OCI-LY3 (cell line): ENCODE data around the gene BRD8.

Source experiments
- H2AFZ ChIP-seq: fragments of 200-600, 300-600 bp; shearing (Covaris generic); 2 replicates; pipeline ENCODE4 v1.6.0; 2014; ENCODE audit warnings: antibody characterized with exemption, low read depth, low read length
- H3K27ac ChIP-seq: fragments of 200-600, 300-600 bp; sonication (generic); 2 replicates; pipeline ENCODE4 v1.5.1; 2014; ENCODE audit warnings: mild to moderate bottlenecking, low read length, moderate library complexity, mixed read lengths
- H3K27me3 ChIP-seq: fragments of 200-600, 300-600 bp; sonication (generic); 2 replicates; pipeline ENCODE4 v1.6.1; 2014; ENCODE audit warnings: low read depth, low read length, mixed read lengths
- H3K36me3 ChIP-seq: fragments of 200-600, 300-600 bp; sonication (generic); replicated peaks from 2 replicates; pipeline ENCODE3; 2014; ENCODE audit warnings: low read depth, low read length, mixed read lengths
- H3K4me1 ChIP-seq: fragments of 300-600, 200-600 bp; sonication (generic); 2 replicates; pipeline ENCODE4 v1.6.1; 2014; ENCODE audit warnings: low read length, mixed read lengths
- H3K4me2 ChIP-seq: fragments of 200-600, 300-600 bp; sonication (generic); 2 replicates; pipeline ENCODE4 v1.6.1; 2014; ENCODE audit warnings: low read length, mixed read lengths
- H3K4me3 ChIP-seq: fragments of 300-600, 200-600 bp; sonication (generic); 2 replicates; pipeline ENCODE4 v1.5.1; 2014; ENCODE audit warnings: antibody characterized with exemption, mild to moderate bottlenecking, low read length, moderate library complexity
- H3K79me2 ChIP-seq: fragments of 300-600, 200-600 bp; shearing (Covaris generic); 2 replicates; pipeline ENCODE4 v1.6.1; 2014; ENCODE audit warnings: mild to moderate bottlenecking, low read length, mixed read lengths
- H3K9ac ChIP-seq: fragments of 300-600, 200-600 bp; shearing (Covaris generic); 2 replicates; pipeline ENCODE4 v1.6.0; 2014; ENCODE audit warnings: mild to moderate bottlenecking, low read length, moderate library complexity
- H3K9me3 ChIP-seq: fragments of 200-600, 300-600 bp; shearing (Covaris generic); 2 replicates; pipeline ENCODE4 v1.6.1; 2014; ENCODE audit warnings: low read length, mixed read lengths; ENCODE audit not compliant: insufficient read depth
- H4K20me1 ChIP-seq: fragments of 200-600, 300-600 bp; sonication (generic); 2 replicates; pipeline ENCODE4 v1.6.1; 2016; ENCODE audit warnings: low read length, mixed read lengths; ENCODE audit not compliant: insufficient read depth
- EZH2phosphoT487 ChIP-seq: fragments of 200-600 bp; shearing (Covaris generic); IDR thresholded peaks from 2 replicates; pipeline ENCODE4 v1.6.1; 2018; ENCODE audit warnings: antibody characterized with exemption, mixed run types, low read depth
- TF ChIP-seq, protein P1 (sequence below): fragments of 200-600, 300-600 bp; sonication (generic); IDR thresholded peaks from 2 replicates; pipeline ENCODE4 v1.5.1; 2014; ENCODE audit warnings: antibody characterized with exemption, low read length, low read depth

Gene BRD8

DNA sequence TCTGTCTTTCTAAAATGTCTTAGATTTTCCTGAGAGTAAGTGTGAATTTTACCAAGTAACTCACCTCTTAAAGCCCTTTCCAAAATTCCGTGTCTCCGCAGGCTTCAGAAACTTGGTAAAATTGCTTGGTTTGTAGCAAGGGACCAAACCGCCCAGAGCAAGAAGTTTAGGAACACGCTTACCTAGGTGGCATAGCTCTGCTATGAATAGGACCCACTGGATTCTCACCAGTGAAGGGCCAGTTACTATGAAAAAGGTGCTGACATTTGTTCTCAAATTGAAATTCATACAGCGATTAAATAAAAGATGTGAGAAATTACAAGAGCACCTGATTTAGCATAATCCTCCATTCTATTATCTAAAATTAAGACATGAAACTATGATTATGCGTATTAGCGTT, 45.9 kb downstream of the BRD8 start:
- Histone ChIP-seq H3K4me1 (peaks cover 5% of the 10 kb centered on the region), H3K9me3 (no peaks in the 10 kb centered on the region), H3K27ac (no peak overlapping the region), H3K36me3 (no peaks in the 10 kb centered on the region), H3K4me2 (peak overlapping the region; percentile 87), H3K4me3 (peak overlapping the region; percentile 76), H3K79me2 (no peaks in the 10 kb centered on the region), H2AFZ (peak overlapping the region; percentile 69; the same call in 1 of the 2 replicates), H3K9ac (peak overlapping the region; percentile 51), H4K20me1 (no peaks in the 10 kb centered on the region), H3K27me3 (no peaks in the 10 kb centered on the region)
- no peak for TF ChIP-seq EZH2phosphoT487

- TF ChIP-seq, protein P1, sequence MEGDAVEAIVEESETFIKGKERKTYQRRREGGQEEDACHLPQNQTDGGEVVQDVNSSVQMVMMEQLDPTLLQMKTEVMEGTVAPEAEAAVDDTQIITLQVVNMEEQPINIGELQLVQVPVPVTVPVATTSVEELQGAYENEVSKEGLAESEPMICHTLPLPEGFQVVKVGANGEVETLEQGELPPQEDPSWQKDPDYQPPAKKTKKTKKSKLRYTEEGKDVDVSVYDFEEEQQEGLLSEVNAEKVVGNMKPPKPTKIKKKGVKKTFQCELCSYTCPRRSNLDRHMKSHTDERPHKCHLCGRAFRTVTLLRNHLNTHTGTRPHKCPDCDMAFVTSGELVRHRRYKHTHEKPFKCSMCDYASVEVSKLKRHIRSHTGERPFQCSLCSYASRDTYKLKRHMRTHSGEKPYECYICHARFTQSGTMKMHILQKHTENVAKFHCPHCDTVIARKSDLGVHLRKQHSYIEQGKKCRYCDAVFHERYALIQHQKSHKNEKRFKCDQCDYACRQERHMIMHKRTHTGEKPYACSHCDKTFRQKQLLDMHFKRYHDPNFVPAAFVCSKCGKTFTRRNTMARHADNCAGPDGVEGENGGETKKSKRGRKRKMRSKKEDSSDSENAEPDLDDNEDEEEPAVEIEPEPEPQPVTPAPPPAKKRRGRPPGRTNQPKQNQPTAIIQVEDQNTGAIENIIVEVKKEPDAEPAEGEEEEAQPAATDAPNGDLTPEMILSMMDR = no peak
- TF ChIP-seq EZH2phosphoT487 = no peak
- no peak overlapping the region for H3K4me2 ChIP-seq
- no peaks in the 10 kb centered on the region for H3K27me3 ChIP-seq
- peaks cover 5% of the 10 kb centered on the region for H3K4me1 ChIP-seq
- no peaks in the 10 kb centered on the region for H3K36me3 ChIP-seq
- H4K20me1 ChIP-seq = no peaks in the 10 kb centered on the region
- no peak overlapping the region for H2AFZ ChIP-seq
- H3K9ac ChIP-seq = no peak overlapping the region
- H3K79me2 ChIP-seq = no peaks in the 10 kb centered on the region
- no peak overlapping the region for H3K4me3 ChIP-seq
- no peak overlapping the region for H3K27ac ChIP-seq
- H3K9me3 ChIP-seq = no peaks in the 10 kb centered on the region
Measured at GRCh38 chr5:138129347-138129746, 49.1 kb downstream of the BRD8 start.

GRCh38 chr5:138128334-138128733, 50.1 kb downstream of the BRD8 start:
- Histone ChIP-seq H2AFZ (no peak overlapping the region), H3K4me3 (no peak overlapping the region), H4K20me1 (no peaks in the 10 kb centered on the region), H3K9ac (no peak overlapping the region), H3K9me3 (no peaks in the 10 kb centered on the region), H3K79me2 (no peaks in the 10 kb centered on the region), H3K4me1 (peaks cover 5% of the 10 kb centered on the region), H3K36me3 (no peaks in the 10 kb centered on the region), H3K27ac (no peak overlapping the region), H3K27me3 (no peaks in the 10 kb centered on the region), H3K4me2 (no peak overlapping the region)
- TF ChIP-seq EZH2phosphoT487 = no peak
- TF ChIP-seq, protein P1 = no peak

- H3K36me3 ChIP-seq = no peaks in the 10 kb centered on the region
- no peaks in the 10 kb centered on the region for H3K4me1 ChIP-seq
- H3K79me2 ChIP-seq = no peaks in the 10 kb centered on the region
- H3K9me3 ChIP-seq = no peaks in the 10 kb centered on the region
- peaks cover 17% of the 10 kb centered on the region for H3K27me3 ChIP-seq
- H3K4me3 ChIP-seq = no peak overlapping the region
- no peak overlapping the region for H3K9ac ChIP-seq
- no peak overlapping the region for H3K27ac ChIP-seq
- TF ChIP-seq, protein P1 = no peak
- no peak for TF ChIP-seq EZH2phosphoT487
- H3K4me2 ChIP-seq = no peak overlapping the region
- no peak overlapping the region for H2AFZ ChIP-seq
- H4K20me1 ChIP-seq = no peaks in the 10 kb centered on the region
Measured at GRCh38 chr5:138115254-138115653, 63.2 kb downstream of the BRD8 start.

GRCh38 chr5:138111937-138112336, 66.5 kb downstream of the BRD8 start:
- H2AFZ ChIP-seq = no peak overlapping the region
- no peak for TF ChIP-seq EZH2phosphoT487
- TF ChIP-seq, protein P1 = no peak
- H4K20me1 ChIP-seq = no peaks in the 10 kb centered on the region
- no peaks in the 10 kb centered on the region for H3K9me3 ChIP-seq
- peaks cover 20% of the 10 kb centered on the region for H3K27me3 ChIP-seq
- no peak overlapping the region for H3K4me3 ChIP-seq
- no peaks in the 10 kb centered on the region for H3K36me3 ChIP-seq
- no peak overlapping the region for H3K9ac ChIP-seq
- no peak overlapping the region for H3K27ac ChIP-seq
- H3K4me1 ChIP-seq = no peaks in the 10 kb centered on the region
- H3K79me2 ChIP-seq = no peaks in the 10 kb centered on the region
- H3K4me2 ChIP-seq = no peak overlapping the region
